ENCODE data around the gene VSIG10L. TPM values are rescaled to one million over a fixed set of nuclear protein-coding genes. Genes with fewer than 3 reads are reported as not detected.

The VSIG10L gene
- total RNA-seq, 2 donors from 2014 or later = 0.78 to 1.3 TPM

GRCh38 chr19:51301266-51301665 lies 40.7 kb downstream of the VSIG10L start:
- DNase-seq (no peak), ATAC-seq (no peak)
- H3K4me3 ChIP-seq = no peak overlapping the region
- peaks cover 0 to 15% (median 0%) of the 10 kb centered on the region in 3 donors for H3K9me3 ChIP-seq
- WGBS, 2 donors = 55 to 62% methylated on average over 6 to 7 of the region's 7 CpGs
- intact Hi-C loops (cut with DNase I) = no loop called here
- H3K36me3 ChIP-seq (replicated peaks in 1 of 2; ENCODE audit: insufficient read depth in 1 of 2, low read depth in 2 of 2) = no peaks in the 10 kb centered on the region
- H3K27me3 ChIP-seq = no peaks in the 10 kb centered on the region
- no peak for TF ChIP-seq CTCF (IDR thresholded peaks at IDR 0.05)
- no peak for TF ChIP-seq POLR2A (IDR thresholded peaks at IDR 0.05)
- H3K4me1 ChIP-seq = no peaks in the 10 kb centered on the region
- H3K27ac ChIP-seq = no peak overlapping the region

GRCh38 chr19:51297406-51297805 lies 44.5 kb downstream of the VSIG10L start:
- TF ChIP-seq POLR2A (IDR thresholded peaks at IDR 0.05) = no peak
- TF ChIP-seq CTCF (IDR thresholded peaks at IDR 0.05) = no peak
- no peaks in the 10 kb centered on the region for H3K4me1 ChIP-seq
- no peak overlapping the region for H3K27ac ChIP-seq
- intact Hi-C loops (cut with DNase I) = no loop called here
- no peak overlapping the region for H3K4me3 ChIP-seq
- H3K9me3 ChIP-seq = peaks cover 0 to 1% (median 0%) of the 10 kb centered on the region in 3 donors
- ATAC-seq = no peak
- no peaks in the 10 kb centered on the region for H3K36me3 ChIP-seq (replicated peaks in 1 of 2; ENCODE audit: insufficient read depth in 1 of 2, low read depth in 2 of 2)
- DNase-seq = no peak
- WGBS, 2 donors = 40 to 55% methylated on average over 5 of the region's 5 CpGs
- H3K27me3 ChIP-seq = no peaks in the 10 kb centered on the region

GRCh38 chr19:51296336-51297093 lies 45.4 kb downstream of the VSIG10L start:
- WGBS, 2 donors = 27 to 39% methylated on average over 6 to 9 of the region's 9 CpGs
- H3K27me3 ChIP-seq = no peaks in the 10 kb centered on the region
- TF ChIP-seq POLR2A (IDR thresholded peaks at IDR 0.05) (no peak), CTCF (IDR thresholded peaks at IDR 0.05) (no peak)
- H3K27ac ChIP-seq = no peak overlapping the region
- ATAC-seq (no peak), DNase-seq (no peak)
- no peaks in the 10 kb centered on the region for H3K9me3 ChIP-seq
- intact Hi-C loops (cut with DNase I) = no loop called here
- H3K36me3 ChIP-seq (replicated peaks in 1 of 2; ENCODE audit: insufficient read depth in 1 of 2, low read depth in 2 of 2) = no peaks in the 10 kb centered on the region
- no peak overlapping the region for H3K4me3 ChIP-seq
- H3K4me1 ChIP-seq = no peaks in the 10 kb centered on the region

- no peak for TF ChIP-seq POLR2A (IDR thresholded peaks at IDR 0.05)
- no peak for TF ChIP-seq CTCF (IDR thresholded peaks at IDR 0.05)
- H3K36me3 ChIP-seq (replicated peaks in 1 of 2; ENCODE audit: insufficient read depth in 1 of 2, low read depth in 2 of 2) = no peaks in the 10 kb centered on the region
- no peaks in the 10 kb centered on the region for H3K4me1 ChIP-seq
- H3K27me3 ChIP-seq = no peaks in the 10 kb centered on the region
- 26 to 30% methylated on average over 9 to 15 of the region's 15 CpGs for WGBS, 2 donors
- H3K9me3 ChIP-seq = no peaks in the 10 kb centered on the region
- intact Hi-C loops (cut with DNase I) = no loop called here
- no peak overlapping the region for H3K27ac ChIP-seq
- ATAC-seq (no peak), DNase-seq (no peak)
- no peak overlapping the region for H3K4me3 ChIP-seq
Observed at GRCh38 chr19:51295382-51296126, 46.4 kb downstream of the VSIG10L start.

Data from body of pancreas (tissue), 4 donors.